Uterine smooth muscle cell (primary cell): ENCODE measurements around the gene ARHGAP42. TPM values are rescaled to one million over a fixed set of nuclear protein-coding genes. Genes with fewer than 3 reads are reported as not detected.

ENCODE experiments used
- total RNA-seq: library from RNA; depleted of rRNA; stranded (reverse); fragments of >200 nt; gene quantifications from 2 replicates; pipeline ENCODE4 v1.2.3, GENCODE V29; 2014

Gene ARHGAP42, protein sequence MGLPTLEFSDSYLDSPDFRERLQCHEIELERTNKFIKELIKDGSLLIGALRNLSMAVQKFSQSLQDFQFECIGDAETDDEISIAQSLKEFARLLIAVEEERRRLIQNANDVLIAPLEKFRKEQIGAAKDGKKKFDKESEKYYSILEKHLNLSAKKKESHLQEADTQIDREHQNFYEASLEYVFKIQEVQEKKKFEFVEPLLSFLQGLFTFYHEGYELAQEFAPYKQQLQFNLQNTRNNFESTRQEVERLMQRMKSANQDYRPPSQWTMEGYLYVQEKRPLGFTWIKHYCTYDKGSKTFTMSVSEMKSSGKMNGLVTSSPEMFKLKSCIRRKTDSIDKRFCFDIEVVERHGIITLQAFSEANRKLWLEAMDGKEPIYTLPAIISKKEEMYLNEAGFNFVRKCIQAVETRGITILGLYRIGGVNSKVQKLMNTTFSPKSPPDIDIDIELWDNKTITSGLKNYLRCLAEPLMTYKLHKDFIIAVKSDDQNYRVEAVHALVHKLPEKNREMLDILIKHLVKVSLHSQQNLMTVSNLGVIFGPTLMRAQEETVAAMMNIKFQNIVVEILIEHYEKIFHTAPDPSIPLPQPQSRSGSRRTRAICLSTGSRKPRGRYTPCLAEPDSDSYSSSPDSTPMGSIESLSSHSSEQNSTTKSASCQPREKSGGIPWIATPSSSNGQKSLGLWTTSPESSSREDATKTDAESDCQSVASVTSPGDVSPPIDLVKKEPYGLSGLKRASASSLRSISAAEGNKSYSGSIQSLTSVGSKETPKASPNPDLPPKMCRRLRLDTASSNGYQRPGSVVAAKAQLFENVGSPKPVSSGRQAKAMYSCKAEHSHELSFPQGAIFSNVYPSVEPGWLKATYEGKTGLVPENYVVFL
- 6.3 and 11.5 TPM in 2 replicates for total RNA-seq

GRCh38 chr11:100687054-100687629 is at the start of gene ARHGAP42:
TSS of gene ARHGAP42 (plus strand) at chr11:100687288. CDS start at chr11:100687679, 391 bp downstream.

